Astrocyte (in vitro differentiated cells and primary cell): ENCODE results near the gene CPNE2. TPM values are rescaled to one million over a fixed set of nuclear protein-coding genes. Genes with fewer than 3 reads are reported as not detected.

Source experiments
- DNase-seq: peaks from one replicate; pipeline ENCODE4 v3.0.0-alpha.2; 2010; ENCODE audit warnings: low read depth
- FAIRE-seq: peaks from 2 replicates; lab custom pipeline; 2011; peaks lifted over from hg19 to GRCh38; lab: Jason Lieb, UNC
- H2AFZ ChIP-seq: 2 replicates; pipeline ENCODE4 v1.6.0; 2012; ENCODE audit warnings: low read depth, low read length, inconsistent platforms
- H3K27ac ChIP-seq: 2 replicates; pipeline ENCODE4 v1.5.1; 2011; ENCODE audit warnings: low read depth, low read length, inconsistent platforms
- H3K27me3 ChIP-seq: 2 replicates; pipeline ENCODE4 v1.6.0; 2011; ENCODE audit warnings: low read length, inconsistent platforms; ENCODE audit not compliant: insufficient read depth
- H3K36me3 ChIP-seq: 2 replicates; pipeline ENCODE4 v1.5.1; 2011; ENCODE audit warnings: low read length, inconsistent platforms; ENCODE audit not compliant: insufficient read depth
- H3K4me1 ChIP-seq: 2 replicates; pipeline ENCODE4 v1.5.1; 2011; ENCODE audit warnings: low read length, inconsistent platforms; ENCODE audit not compliant: insufficient read depth
- H3K4me2 ChIP-seq: 2 replicates; pipeline ENCODE4 v1.6.0; 2012; ENCODE audit warnings: low read length, inconsistent platforms
- H3K4me3 ChIP-seq: 2 replicates; pipeline ENCODE4 v1.5.1; 2011; ENCODE audit warnings: low read depth, mild to moderate bottlenecking, low read length, inconsistent platforms; ENCODE audit not compliant: insufficient read depth
- H3K79me2 ChIP-seq: 2 replicates; pipeline ENCODE4 v1.6.0; 2012; ENCODE audit warnings: mild to moderate bottlenecking, low read length, inconsistent platforms; ENCODE audit not compliant: insufficient read depth
- H3K9ac ChIP-seq: 2 replicates; pipeline ENCODE4 v1.6.0; 2012; ENCODE audit warnings: mild to moderate bottlenecking, low read length, inconsistent platforms
- H3K9me3 ChIP-seq: 2 replicates; pipeline ENCODE4 v1.5.1; 2012; ENCODE audit warnings: low read depth, mild to moderate bottlenecking, low read length, inconsistent platforms; ENCODE audit not compliant: insufficient read depth
- H4K20me1 ChIP-seq: 2 replicates; pipeline ENCODE4 v1.6.0; 2012; ENCODE audit warnings: low read length, inconsistent platforms; ENCODE audit not compliant: insufficient read depth
- H3K27ac Mint-ChIP-seq: one replicate; pipeline ENCODE4 v1.8.0; 2021; ENCODE audit warnings: mild to moderate bottlenecking, mixed read lengths; ENCODE audit not compliant: unreplicated experiment
- H3K27me3 Mint-ChIP-seq: one replicate; pipeline ENCODE4 v1.8.0; 2021; ENCODE audit warnings: low read depth, mixed read lengths; ENCODE audit not compliant: unreplicated experiment
- H3K36me3 Mint-ChIP-seq: one replicate; pipeline ENCODE4 v1.8.0; 2021; ENCODE audit warnings: low read depth, mixed read lengths; ENCODE audit not compliant: unreplicated experiment
- H3K4me1 Mint-ChIP-seq: one replicate; pipeline ENCODE4 v1.8.0; 2021; ENCODE audit warnings: low read depth, mixed read lengths; ENCODE audit not compliant: unreplicated experiment
- H3K4me3 Mint-ChIP-seq: one replicate; pipeline ENCODE4 v1.8.0; 2021; ENCODE audit warnings: mild to moderate bottlenecking, moderate library complexity, mixed read lengths; ENCODE audit not compliant: unreplicated experiment
- H3K9me3 Mint-ChIP-seq: one replicate; pipeline ENCODE4 v1.8.0; 2021; ENCODE audit warnings: mild to moderate bottlenecking, mixed read lengths; ENCODE audit not compliant: unreplicated experiment
- CTCF ChIP-seq: IDR thresholded peaks from 2 replicates; pipeline ENCODE4 v1.5.1; 2011; ENCODE audit warnings: low read depth, mild to moderate bottlenecking, inconsistent platforms, low read length, moderate library complexity; ENCODE audit not compliant: insufficient read depth
- EZH2 ChIP-seq: IDR thresholded peaks from 2 replicates; pipeline ENCODE4 v1.6.1; 2012; ENCODE audit warnings: mild to moderate bottlenecking, low read length, inconsistent platforms; ENCODE audit not compliant: insufficient read depth
- total RNA-seq: library from RNA; stranded (reverse); gene quantifications from 2 replicates; pipeline ENCODE4 v1.2.1, GENCODE V29; 2021

CPNE2 gene
- total RNA-seq, 1 donor from 2014 or later, result 19.3 TPM

- H4K20me1 ChIP-seq, result peaks cover 20% of the 10 kb centered on the region
- no peak overlapping the region for H3K9ac ChIP-seq
- peaks cover 65% of the 10 kb centered on the region for H3K79me2 ChIP-seq
- no peaks in the 10 kb centered on the region for H3K9me3 ChIP-seq
- Mint-ChIP-seq H3K27me3 (no peaks in the 10 kb centered on the region), H3K27ac (no peak overlapping the region), H3K36me3 (peaks cover 3% of the 10 kb centered on the region), H3K9me3 (no peaks in the 10 kb centered on the region), H3K4me3 (no peak overlapping the region), H3K4me1 (peaks cover 15% of the 10 kb centered on the region)
- DNase-seq (no peak), FAIRE-seq (no peak)
- TF ChIP-seq CTCF, result no peak
- no peak for TF ChIP-seq EZH2
- H3K4me1 ChIP-seq, result peaks cover 3% of the 10 kb centered on the region
- no peak overlapping the region for H2AFZ ChIP-seq
- H3K27me3 ChIP-seq, result no peaks in the 10 kb centered on the region
- H3K27ac ChIP-seq, result no peak overlapping the region
- H3K4me2 ChIP-seq, result no peak overlapping the region
- H3K36me3 ChIP-seq, result peaks cover 3% of the 10 kb centered on the region
- H3K4me3 ChIP-seq, result no peak overlapping the region
Measured at GRCh38 chr16:57178196-57178595, 85.8 kb downstream of the CPNE2 start.

DNA sequence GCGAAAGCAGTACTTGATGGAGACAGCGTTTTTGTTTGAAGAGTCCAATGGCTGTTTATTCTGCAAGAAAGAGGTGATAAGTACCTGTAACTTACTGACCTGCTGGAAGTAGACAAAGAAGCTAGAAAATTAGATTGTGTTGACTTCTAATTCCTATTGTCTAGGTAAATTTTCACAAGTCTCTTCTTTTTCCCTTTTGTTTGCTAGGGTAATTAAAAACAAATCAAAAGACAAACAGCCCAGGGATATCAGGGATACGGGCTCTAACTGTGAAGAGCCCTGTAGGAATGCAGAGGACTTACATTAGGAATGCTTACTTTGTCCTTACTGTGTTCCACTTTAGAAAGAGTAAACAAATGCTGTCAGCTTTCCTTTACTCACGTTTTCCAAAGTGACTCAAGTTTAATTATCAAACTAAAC, 86.4 kb downstream of the CPNE2 start:
- Mint-ChIP-seq H3K36me3 (peaks cover under 1% of the 10 kb centered on the region), H3K4me1 (peaks cover 17% of the 10 kb centered on the region), H3K27me3 (no peaks in the 10 kb centered on the region), H3K9me3 (no peaks in the 10 kb centered on the region), H3K4me3 (no peak overlapping the region), H3K27ac (no peak overlapping the region)
- DNase-seq (no peak), FAIRE-seq (no peak)
- H3K36me3 ChIP-seq, result no peaks in the 10 kb centered on the region
- no peak overlapping the region for H3K4me3 ChIP-seq
- H3K4me2 ChIP-seq, result no peak overlapping the region
- H3K79me2 ChIP-seq, result peaks cover 71% of the 10 kb centered on the region
- TF ChIP-seq EZH2 (no peak), CTCF (no peak)
- peaks cover 20% of the 10 kb centered on the region for H4K20me1 ChIP-seq
- no peak overlapping the region for H3K27ac ChIP-seq
- H3K4me1 ChIP-seq, result peaks cover 3% of the 10 kb centered on the region
- no peaks in the 10 kb centered on the region for H3K9me3 ChIP-seq
- H3K27me3 ChIP-seq, result no peaks in the 10 kb centered on the region
- no peak overlapping the region for H3K9ac ChIP-seq
- no peak overlapping the region for H2AFZ ChIP-seq

DNA sequence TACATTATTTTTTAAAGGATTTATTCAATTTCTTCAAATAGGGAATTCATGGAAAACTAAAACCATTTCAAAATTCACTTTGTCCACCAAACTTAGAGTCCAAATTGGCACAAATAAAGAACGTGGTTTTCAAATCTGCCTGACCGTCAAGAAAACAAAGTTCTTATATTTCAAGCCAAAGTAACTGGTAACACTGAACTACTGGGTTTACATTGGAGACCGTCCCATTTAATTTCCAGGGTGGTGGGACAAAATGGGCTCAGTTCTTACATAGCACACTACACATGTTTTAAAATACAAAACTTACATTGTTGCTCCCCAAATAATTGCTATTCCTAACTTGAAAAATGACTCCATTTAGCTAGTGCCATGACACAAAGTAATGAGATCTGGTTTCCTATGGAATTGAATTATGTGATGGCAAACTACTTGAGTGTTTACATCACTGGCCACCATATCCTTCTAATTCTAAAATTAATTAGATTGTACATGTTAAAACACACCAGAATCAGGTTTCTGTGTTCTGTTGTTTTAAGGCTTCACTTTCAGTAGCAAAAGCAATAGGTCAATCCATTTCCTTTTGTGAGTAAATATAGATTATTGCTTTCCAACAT, 86.9 kb downstream of the CPNE2 start:
- Histone ChIP-seq H3K79me2 (peaks cover 76% of the 10 kb centered on the region), H3K9ac (no peak overlapping the region), H3K36me3 (no peaks in the 10 kb centered on the region), H3K4me2 (no peak overlapping the region), H3K9me3 (no peaks in the 10 kb centered on the region), H3K27me3 (no peaks in the 10 kb centered on the region), H4K20me1 (peaks cover 20% of the 10 kb centered on the region), H3K4me3 (no peak overlapping the region), H2AFZ (no peak overlapping the region), H3K4me1 (peaks cover 3% of the 10 kb centered on the region), H3K27ac (no peak overlapping the region)
- H3K36me3 Mint-ChIP-seq, result no peaks in the 10 kb centered on the region
- H3K9me3 Mint-ChIP-seq, result no peaks in the 10 kb centered on the region
- H3K4me3 Mint-ChIP-seq, result no peak overlapping the region
- peaks cover 21% of the 10 kb centered on the region for H3K4me1 Mint-ChIP-seq
- TF ChIP-seq EZH2 (no peak), CTCF (no peak)
- FAIRE-seq (no peak), DNase-seq (no peak)
- no peak overlapping the region for H3K27ac Mint-ChIP-seq
- H3K27me3 Mint-ChIP-seq, result no peaks in the 10 kb centered on the region
